Thyroid gland (tissue), 4 donors: ENCODE data around the gene KLHL4. TPM values are rescaled to one million over a fixed set of nuclear protein-coding genes. Genes with fewer than 3 reads are reported as not detected.

Source experiments
- DNase-seq, 2 donors: peaks; one replicate each; pipeline ENCODE4 v3.0.0-alpha.2; 2019
- H3K27ac ChIP-seq, 3 donors: fragments of 200-600 bp; sonication (generic); 1 replicate in 2 of 3; 2 replicates in 1 of 3; pipeline ENCODE4 v1.5.1; 2016 to 2019; ENCODE audit warnings: mild to moderate bottlenecking in 1 of 3, moderate library complexity in 1 of 3
- H3K27me3 ChIP-seq: fragments of 200-600 bp; sonication (generic); one replicate; pipeline ENCODE4 v1.5.1; 2019
- H3K36me3 ChIP-seq, 2 donors: fragments of 200-600 bp; sonication (generic); one replicate each; pipeline ENCODE4 v1.5.1; 2016 to 2019
- H3K4me1 ChIP-seq, 2 donors: fragments of 200-600 bp; sonication (generic); one replicate each; pipeline ENCODE4 v1.5.1; 2017 to 2019
- H3K4me3 ChIP-seq, 3 donors: fragments of 200-600 bp; sonication (generic); replicated peaks in 1 of 3; 1 replicate in 2 of 3; 2 replicates in 1 of 3; pipeline ENCODE4 v1.5.1; 2016; ENCODE audit warnings: mild to moderate bottlenecking in 1 of 3
- H3K9me3 ChIP-seq: fragments of 200-600 bp; sonication (generic); one replicate; pipeline ENCODE4 v1.5.1; 2017
- POLR2A ChIP-seq, 2 donors: fragments of 450-650 bp; IDR thresholded peaks; one replicate each; pipeline ENCODE4 v1.6.1; 2017; ENCODE audit warnings: antibody characterized with exemption in 2 of 2, mild to moderate bottlenecking in 2 of 2, moderate library complexity in 1 of 2
- WGBS, 2 donors: methylation state at CpG; one replicate each; pipeline ENCODE4 v1.1.5; 2017; 5-methylcytosine and 5-hydroxymethylcytosine counted together
- intact Hi-C: fragments of 100-400 bp; cut with DNase I; formaldehyde crosslinking; loops from one replicate; pipeline ENCODE4 v1.15.1; 2023
- total RNA-seq, 4 donors: library from RNA; depleted of rRNA; stranded (reverse); fragments of >200 nt; gene quantifications; one replicate each; pipeline ENCODE4 v1.2.3, GENCODE V29; 2016
- TF ChIP-seq, protein P1 (sequence below), 6 experiments: fragments of 200-600 bp in 3 of 6; fragments of 450-650 bp in 3 of 6; sonication (generic) in 3 of 6; IDR thresholded peaks; one replicate each; pipeline ENCODE4 v1.5.1; 2016 to 2019; ENCODE audit warnings: antibody characterized with exemption in 6 of 6, mild to moderate bottlenecking in 2 of 6, inconsistent platforms in 1 of 6, moderate library complexity in 1 of 6

The KLHL4 gene
- total RNA-seq, 4 donors from 2014 or later, result 1.5 to 4.2 (median 2.8) TPM

DNA sequence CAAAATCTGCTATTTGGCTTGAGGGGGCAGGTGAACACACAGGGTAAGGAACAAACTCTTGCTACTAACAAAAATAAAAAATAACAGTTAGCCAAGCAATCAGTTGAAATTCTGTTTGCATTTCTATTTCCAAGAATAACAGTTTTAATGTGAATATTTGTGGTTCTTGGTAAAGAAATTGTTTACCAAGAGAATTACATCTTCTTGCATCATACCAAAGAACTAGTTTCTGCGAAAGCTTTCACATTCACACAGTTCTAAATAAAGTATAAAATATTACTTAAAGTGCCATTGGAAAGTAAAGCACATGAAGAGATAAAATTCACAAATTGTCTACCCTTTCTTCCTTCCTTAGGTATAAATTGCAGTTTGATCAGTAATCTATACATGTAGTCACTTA, 54.4 kb downstream of the KLHL4 start:
- Histone ChIP-seq H3K4me3 (no peak overlapping the region), H3K36me3 (no peaks in the 10 kb centered on the region), H3K27me3 (no peaks in the 10 kb centered on the region), H3K4me1 (no peaks in the 10 kb centered on the region), H3K9me3 (no peaks in the 10 kb centered on the region), H3K27ac (no peak overlapping the region)
- TF ChIP-seq POLR2A (IDR thresholded peaks at IDR 0.05), result no peak
- TF ChIP-seq, protein P1, sequence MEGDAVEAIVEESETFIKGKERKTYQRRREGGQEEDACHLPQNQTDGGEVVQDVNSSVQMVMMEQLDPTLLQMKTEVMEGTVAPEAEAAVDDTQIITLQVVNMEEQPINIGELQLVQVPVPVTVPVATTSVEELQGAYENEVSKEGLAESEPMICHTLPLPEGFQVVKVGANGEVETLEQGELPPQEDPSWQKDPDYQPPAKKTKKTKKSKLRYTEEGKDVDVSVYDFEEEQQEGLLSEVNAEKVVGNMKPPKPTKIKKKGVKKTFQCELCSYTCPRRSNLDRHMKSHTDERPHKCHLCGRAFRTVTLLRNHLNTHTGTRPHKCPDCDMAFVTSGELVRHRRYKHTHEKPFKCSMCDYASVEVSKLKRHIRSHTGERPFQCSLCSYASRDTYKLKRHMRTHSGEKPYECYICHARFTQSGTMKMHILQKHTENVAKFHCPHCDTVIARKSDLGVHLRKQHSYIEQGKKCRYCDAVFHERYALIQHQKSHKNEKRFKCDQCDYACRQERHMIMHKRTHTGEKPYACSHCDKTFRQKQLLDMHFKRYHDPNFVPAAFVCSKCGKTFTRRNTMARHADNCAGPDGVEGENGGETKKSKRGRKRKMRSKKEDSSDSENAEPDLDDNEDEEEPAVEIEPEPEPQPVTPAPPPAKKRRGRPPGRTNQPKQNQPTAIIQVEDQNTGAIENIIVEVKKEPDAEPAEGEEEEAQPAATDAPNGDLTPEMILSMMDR (IDR thresholded peaks at IDR 0.05), result no peak
- 86 to 94% methylated on average over 1 of the region's 1 CpG for WGBS, 2 donors
- no peak for DNase-seq
- intact Hi-C loops, result no loop called here

DNA sequence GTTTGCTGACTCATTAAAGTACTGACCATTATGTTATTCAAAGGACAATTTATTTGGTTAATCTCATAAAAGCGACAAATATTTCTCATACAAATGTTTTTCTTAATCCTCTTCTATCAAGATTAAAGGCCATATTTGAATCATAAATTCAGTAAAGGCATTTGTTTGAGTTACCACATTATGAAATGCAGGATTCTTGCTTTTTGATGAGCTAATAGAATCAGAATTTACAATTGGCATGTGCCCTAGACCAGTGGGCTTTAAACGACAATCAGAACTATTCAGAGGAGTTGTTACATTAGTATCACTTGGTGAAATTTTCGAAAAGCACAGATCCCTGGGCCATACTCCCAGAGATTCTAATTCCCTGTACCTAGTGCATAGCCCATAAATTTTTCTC, 55.3 kb downstream of the KLHL4 start:
- WGBS, 2 donors, result 78 to 82% methylated on average over 3 of the region's 3 CpGs
- intact Hi-C loops, result no loop called here

DNA sequence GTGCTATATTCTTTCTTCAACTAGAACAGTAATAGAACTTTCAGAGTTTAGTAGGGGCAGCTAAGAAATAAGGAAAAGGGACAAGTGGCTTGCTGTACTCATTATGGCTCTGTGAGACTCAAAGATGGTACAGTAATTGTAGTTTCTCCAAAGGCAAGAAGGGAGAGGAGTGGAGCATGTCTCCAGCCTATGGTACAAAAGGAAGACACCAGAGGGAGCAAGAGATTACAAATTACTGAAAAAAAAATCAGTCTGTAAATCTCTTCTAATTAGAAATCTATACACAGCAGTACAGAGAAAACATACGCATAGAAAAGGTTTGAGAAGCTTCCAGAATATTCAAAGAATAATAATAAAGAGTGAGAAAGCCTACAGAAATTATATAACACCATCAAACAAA, 61.4 kb downstream of the KLHL4 start:
- Histone ChIP-seq H3K27ac (no peak overlapping the region), H3K4me1 (no peaks in the 10 kb centered on the region), H3K4me3 (no peak overlapping the region), H3K36me3 (no peaks in the 10 kb centered on the region), H3K27me3 (no peaks in the 10 kb centered on the region), H3K9me3 (no peaks in the 10 kb centered on the region)
- no peak for TF ChIP-seq POLR2A (IDR thresholded peaks at IDR 0.05)
- TF ChIP-seq, protein P1 (IDR thresholded peaks at IDR 0.05), result no peak
- DNase-seq, result no peak
- intact Hi-C loops, result no loop called here
- WGBS, 2 donors, result 82 to 94% methylated on average over 1 of the region's 1 CpG

More for the DNA sequence above, 55.3 kb downstream of the KLHL4 start:
- Histone ChIP-seq H3K4me3 (no peak overlapping the region), H3K4me1 (no peaks in the 10 kb centered on the region), H3K27ac (no peak overlapping the region), H3K9me3 (no peaks in the 10 kb centered on the region), H3K27me3 (no peaks in the 10 kb centered on the region), H3K36me3 (no peaks in the 10 kb centered on the region)
- no peak for TF ChIP-seq POLR2A (IDR thresholded peaks at IDR 0.05)
- TF ChIP-seq, protein P1 (IDR thresholded peaks at IDR 0.05), result no peak
- DNase-seq, result no peak

DNA sequence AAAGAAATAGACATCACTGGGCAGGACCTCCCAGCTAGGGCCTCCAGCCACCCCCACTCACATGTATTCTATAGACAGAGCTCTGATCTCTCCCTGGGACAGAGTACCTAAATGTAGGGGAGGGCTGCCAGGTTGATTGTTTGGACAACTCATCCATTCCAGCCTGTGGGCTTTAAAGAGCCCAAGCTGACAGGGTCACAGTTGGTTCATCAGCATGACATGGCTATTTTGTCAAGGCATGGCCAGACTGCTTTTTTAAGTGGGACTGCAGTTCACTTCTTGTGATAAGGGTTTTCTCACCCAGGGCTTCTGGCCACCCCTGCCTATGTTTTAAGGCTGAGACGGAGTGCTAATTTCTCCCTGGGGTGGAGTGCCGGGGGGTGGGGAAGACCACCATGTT, 63.3 kb downstream of the KLHL4 start:
- no peaks in the 10 kb centered on the region for H3K4me1 ChIP-seq
- no peak for DNase-seq
- H3K27me3 ChIP-seq, result no peaks in the 10 kb centered on the region
- H3K36me3 ChIP-seq, result no peaks in the 10 kb centered on the region
- intact Hi-C loops, result no loop called here
- H3K4me3 ChIP-seq, result no peak overlapping the region
- no peak overlapping the region for H3K27ac ChIP-seq
- no peaks in the 10 kb centered on the region for H3K9me3 ChIP-seq
- 80% methylated on average over 2 of the region's 2 CpGs; no CpG with 5 or more reads in 1 of the 2 donors for WGBS, 2 donors
- TF ChIP-seq, protein P1 (IDR thresholded peaks at IDR 0.05), result no peak
- no peak for TF ChIP-seq POLR2A (IDR thresholded peaks at IDR 0.05)

DNA sequence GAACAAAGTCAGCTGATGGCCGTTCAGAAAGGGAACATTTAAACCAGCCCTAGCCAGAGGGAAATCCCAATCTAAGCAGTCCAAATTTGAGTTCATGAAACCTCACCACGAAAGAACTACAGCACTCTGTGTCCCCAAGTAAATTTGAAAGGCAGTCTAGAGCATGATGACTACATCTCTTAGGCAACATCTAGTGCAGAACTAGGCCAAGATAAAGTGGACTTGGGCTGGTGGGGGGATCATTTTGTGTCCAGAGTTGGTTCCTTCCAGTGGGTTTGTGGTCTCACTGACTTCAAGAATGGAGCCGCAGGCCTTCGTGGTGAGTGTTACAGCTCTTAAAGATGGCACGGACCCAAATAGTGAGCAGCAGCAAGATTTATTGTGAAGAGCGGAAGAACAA, 64.9 kb downstream of the KLHL4 start:
- no peak for TF ChIP-seq POLR2A (IDR thresholded peaks at IDR 0.05)
- TF ChIP-seq, protein P1 (IDR thresholded peaks at IDR 0.05), result no peak
- Histone ChIP-seq H3K27ac (no peak overlapping the region), H3K9me3 (no peaks in the 10 kb centered on the region), H3K36me3 (no peaks in the 10 kb centered on the region), H3K4me1 (no peaks in the 10 kb centered on the region), H3K4me3 (no peak overlapping the region), H3K27me3 (no peaks in the 10 kb centered on the region)
- no peak for DNase-seq
- 92 to 94% methylated on average over 6 of the region's 6 CpGs for WGBS, 2 donors
- intact Hi-C loops, result no loop called here
